ENCODE data around the gene SLC48A1.

Gene SLC48A1

GRCh38 chr12:47757840-47758583 is 15.0 kb upstream of the SLC48A1 start:
- DNase-seq (ENCODE audit: low read depth), result no peak

DNA sequence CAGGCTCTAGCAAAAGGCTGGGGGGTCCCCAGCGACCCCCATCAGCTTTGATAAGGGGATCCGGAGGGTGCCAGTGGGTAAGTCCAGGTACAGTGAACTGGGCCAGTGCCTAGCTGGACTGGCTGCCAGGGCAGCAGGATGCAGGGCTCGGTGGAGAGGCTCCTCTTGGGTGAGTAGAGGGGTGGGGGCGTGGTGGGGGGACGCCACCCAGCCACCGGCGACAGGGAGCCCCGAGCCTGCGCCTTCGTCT is 14.5 kb upstream of the SLC48A1 start:
- DNase-seq (ENCODE audit: low read depth), result no peak

- DNase-seq (ENCODE audit: low read depth), result peak; percentile 54
These were observed 14.0 kb upstream of the SLC48A1 start, which contains the start of gene RAPGEF3 for GRCh38 chr12:47758834-47759690. Gene RAPGEF3 (minus strand): TSS chr12:47758880. CDS start chr12:47758556, 324 bp downstream.

GRCh38 chr12:47762850-47763465 is 10.1 kb upstream of the SLC48A1 start:
- no peak for DNase-seq (ENCODE audit: low read depth)

- DNase-seq (ENCODE audit: low read depth), result no peak
These were observed 9.3 kb upstream of the SLC48A1 start for GRCh38 chr12:47763481-47764346.

GRCh38 chr12:47766502-47767215 is 6.4 kb upstream of the SLC48A1 start:
- DNase-seq (ENCODE audit: low read depth), result no peak

DNA sequence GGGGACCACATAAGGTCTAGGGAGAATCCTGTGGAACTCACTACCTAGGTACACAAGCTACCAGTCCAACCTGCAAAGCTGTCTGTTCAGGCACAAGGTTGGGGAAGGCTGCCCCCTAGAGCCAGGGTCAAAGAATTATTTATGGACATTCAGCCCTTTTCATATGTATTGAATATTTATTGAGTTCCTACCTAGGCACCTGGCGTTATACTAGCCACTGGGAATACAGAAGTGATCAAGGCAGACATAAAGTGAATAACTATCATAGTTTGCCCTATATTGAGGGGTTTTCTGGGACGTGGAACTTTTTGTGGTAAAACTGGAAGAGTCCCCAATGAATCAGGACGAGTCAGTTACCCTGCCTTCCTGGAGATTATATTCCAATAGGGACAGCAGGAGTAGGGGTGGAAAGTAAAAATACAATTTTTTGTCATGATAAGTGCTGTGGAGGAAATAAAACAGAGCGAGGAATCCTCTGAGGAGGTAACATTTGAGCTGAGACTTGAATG is 5.8 kb upstream of the SLC48A1 start:
- peak; percentile 69 for DNase-seq (ENCODE audit: low read depth)

GRCh38 chr12:47768323-47768811 is 4.7 kb upstream of the SLC48A1 start:
- no peak for DNase-seq (ENCODE audit: low read depth)

GRCh38 chr12:47769234-47770085 is 3.6 kb upstream of the SLC48A1 start:
- DNase-seq (ENCODE audit: low read depth), result no peak

GRCh38 chr12:47770086-47770726 is 2.8 kb upstream of the SLC48A1 start:
- DNase-seq (ENCODE audit: low read depth), result no peak

GRCh38 chr12:47771304-47771703 is 1.7 kb upstream of the SLC48A1 start:
- DNase-seq (ENCODE audit: low read depth), result no peak

DNA sequence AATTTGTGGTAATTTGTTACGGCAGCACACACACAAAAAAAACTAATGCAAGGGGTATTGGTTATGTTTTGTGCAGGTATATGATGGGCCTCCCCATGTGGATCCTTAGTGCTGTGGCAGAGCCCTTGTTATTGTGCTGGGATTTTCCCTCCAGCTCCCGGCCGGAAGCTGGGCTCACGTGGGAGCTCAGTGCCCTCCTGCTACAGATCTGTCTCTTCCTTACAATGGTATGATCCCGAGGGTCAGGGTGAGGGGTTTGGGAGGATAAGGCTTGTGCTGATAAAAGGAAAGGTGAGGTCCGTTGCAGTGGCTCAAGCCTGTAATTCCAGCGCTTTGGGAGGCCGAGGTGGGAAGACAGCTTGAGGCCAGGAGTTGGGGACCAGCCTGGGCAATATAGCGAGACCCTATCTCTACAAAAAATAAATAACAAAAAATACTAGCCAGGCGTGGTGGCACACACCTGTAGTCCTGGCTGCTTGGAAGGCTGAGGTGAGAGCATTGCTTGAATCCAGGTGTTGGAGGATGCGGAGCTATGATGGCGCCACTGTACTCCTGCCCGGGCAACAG is 861 bp upstream of the SLC48A1 start:
- DNase-seq (ENCODE audit: low read depth), result no peak

GRCh38 chr12:47772738-47773061 is 338 bp upstream of the SLC48A1 start:
- DNase-seq (ENCODE audit: low read depth), result no peak

- DNase-seq (ENCODE audit: low read depth), result no peak
These were observed 981 bp downstream of the SLC48A1 start for GRCh38 chr12:47773858-47774580.

DNA sequence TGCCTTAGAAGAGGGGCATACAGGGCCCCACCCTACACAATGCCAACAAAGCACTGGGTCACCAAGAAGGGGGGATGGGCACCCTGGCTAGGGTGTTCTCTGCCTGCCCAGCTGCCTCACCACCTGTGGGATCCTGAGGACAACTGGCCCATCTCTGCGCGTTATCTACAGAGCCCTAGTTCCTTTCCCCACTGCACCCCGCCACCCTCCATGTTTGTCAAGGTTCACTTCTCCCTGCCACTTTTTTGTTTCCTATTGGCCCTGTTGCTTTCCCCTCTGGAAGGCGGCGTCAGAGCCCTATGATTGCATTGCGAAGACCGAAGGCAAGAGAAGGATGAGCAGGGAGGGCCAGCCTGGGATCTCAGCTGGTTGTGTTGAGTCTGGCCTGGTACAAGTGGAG is 1.6 kb downstream of the SLC48A1 start:
- DNase-seq (ENCODE audit: low read depth), result no peak

- DNase-seq (ENCODE audit: low read depth), result no peak
These were observed 2.3 kb downstream of the SLC48A1 start for GRCh38 chr12:47775100-47775911.

- no peak for DNase-seq (ENCODE audit: low read depth)
These were observed 3.6 kb downstream of the SLC48A1 start for GRCh38 chr12:47776471-47777143.

Measured in activated T-cell treated with anti-CD3 and anti-CD28 coated beads for 1 hour (primary cell).